Ishikawa (cell line): ENCODE measurements around the gene CHRM5.

ENCODE experiments used
- CEBPB ChIP-seq: IDR thresholded peaks from 2 replicates; pipeline ENCODE4 v1.6.1; 2012
- MAX ChIP-seq: IDR thresholded peaks from 2 replicates; pipeline ENCODE4 v1.6.1; 2012
- RAD21 ChIP-seq: IDR thresholded peaks from 2 replicates; pipeline ENCODE4 v1.6.1; 2012; ENCODE audit warnings: low read depth
- REST ChIP-seq: IDR thresholded peaks from 2 replicates; pipeline ENCODE4 v1.6.1; 2012; ENCODE audit warnings: low read depth, mild to moderate bottlenecking
- TAF1 ChIP-seq: IDR thresholded peaks from 2 replicates; pipeline ENCODE4 v1.6.1; 2012; ENCODE audit warnings: low read depth, mild to moderate bottlenecking

- TF ChIP-seq RAD21 (no peak), TAF1 (no peak), REST (no peak), CEBPB (no peak), MAX (no peak)
Measured at GRCh38 chr15:34023907-34024306, 55.6 kb downstream of the CHRM5 start.
